GM08714 (cell line): ENCODE measurements around the gene LCNL1.

Experiments used
- H3K4me3 ChIP-seq: fragments of 200-500 bp; sonication (Bioruptor generic); 2 replicates; pipeline ENCODE4 v1.5.1; 2014; ENCODE audit warnings: mild to moderate bottlenecking, low read length, inconsistent platforms
- ZNF274 ChIP-seq: IDR thresholded peaks from 2 replicates; pipeline ENCODE4 v1.6.1; 2012; ENCODE audit warnings: mild to moderate bottlenecking, low read depth, low read length

LCNL1 gene

GRCh38 chr9:136943291-136944211, 39.2 kb upstream of the LCNL1 start:
- peak overlapping the region; percentile 84 for H3K4me3 ChIP-seq
- no peak for TF ChIP-seq ZNF274

GRCh38 chr9:136944212-136944518, 38.6 kb upstream of the LCNL1 start:
- H3K4me3 ChIP-seq, result peak overlapping the region; percentile 84
- no peak for TF ChIP-seq ZNF274

DNA sequence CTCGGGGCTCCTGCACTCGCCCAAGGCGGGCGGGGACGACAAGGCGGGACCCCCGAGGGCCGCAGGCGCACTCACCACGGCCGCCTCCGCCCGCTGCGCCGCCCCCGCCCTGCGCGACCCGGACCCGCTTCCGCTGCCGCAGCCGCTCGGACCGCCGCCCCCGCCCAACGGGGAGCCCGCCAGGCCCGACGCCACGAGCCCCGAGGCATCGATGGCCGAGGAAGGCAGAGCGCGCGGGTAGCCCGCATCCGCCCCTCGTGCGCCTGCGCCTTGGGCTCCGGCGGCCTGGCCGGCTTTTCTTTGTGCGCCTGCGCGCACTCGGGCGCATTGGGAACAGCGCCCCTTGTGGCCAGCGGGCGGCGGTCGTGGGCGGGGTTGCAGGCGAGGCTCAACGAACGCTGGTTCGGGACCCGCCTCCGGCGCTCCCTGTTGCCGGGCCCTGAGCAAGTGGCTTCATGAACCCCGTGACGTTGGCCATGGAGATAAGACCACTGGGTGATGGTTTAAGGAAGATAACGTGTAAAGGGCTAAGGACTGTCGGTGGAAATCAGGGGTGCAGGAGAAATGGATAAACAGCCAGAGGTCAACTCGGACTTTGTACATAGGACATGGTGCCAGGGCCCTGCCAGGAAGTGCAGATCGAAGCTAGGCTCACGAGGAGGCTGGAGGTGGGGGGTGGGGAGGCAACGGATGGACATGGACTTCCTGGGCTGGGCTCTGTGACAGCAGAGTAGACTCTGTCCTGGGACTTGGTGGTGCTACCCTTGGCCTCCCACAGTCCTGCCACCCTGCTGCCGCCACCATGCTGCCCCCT, 38.1 kb upstream of the LCNL1 start, which contains the start of the genes C8G and FBXW5:
Gene C8G (plus strand): TSS at position 725 of the 814 bp plus-strand sequence. CDS start 78 bp downstream, at position 803.
Gene FBXW5 (minus strand): TSS at position 220 of the 814 bp plus-strand sequence. CDS start 655 bp downstream, outside the sequence.
- peak within 1 kb of the TSS; percentile 84 for H3K4me3 ChIP-seq
- no peak for TF ChIP-seq ZNF274

- no peak for TF ChIP-seq ZNF274
- no peak overlapping the region for H3K4me3 ChIP-seq
Observed at GRCh38 chr9:136945333-136946227, 37.2 kb upstream of the LCNL1 start.

GRCh38 chr9:136946228-136947027, 36.4 kb upstream of the LCNL1 start:
- TF ChIP-seq ZNF274, result no peak
- H3K4me3 ChIP-seq, result no peak overlapping the region

DNA sequence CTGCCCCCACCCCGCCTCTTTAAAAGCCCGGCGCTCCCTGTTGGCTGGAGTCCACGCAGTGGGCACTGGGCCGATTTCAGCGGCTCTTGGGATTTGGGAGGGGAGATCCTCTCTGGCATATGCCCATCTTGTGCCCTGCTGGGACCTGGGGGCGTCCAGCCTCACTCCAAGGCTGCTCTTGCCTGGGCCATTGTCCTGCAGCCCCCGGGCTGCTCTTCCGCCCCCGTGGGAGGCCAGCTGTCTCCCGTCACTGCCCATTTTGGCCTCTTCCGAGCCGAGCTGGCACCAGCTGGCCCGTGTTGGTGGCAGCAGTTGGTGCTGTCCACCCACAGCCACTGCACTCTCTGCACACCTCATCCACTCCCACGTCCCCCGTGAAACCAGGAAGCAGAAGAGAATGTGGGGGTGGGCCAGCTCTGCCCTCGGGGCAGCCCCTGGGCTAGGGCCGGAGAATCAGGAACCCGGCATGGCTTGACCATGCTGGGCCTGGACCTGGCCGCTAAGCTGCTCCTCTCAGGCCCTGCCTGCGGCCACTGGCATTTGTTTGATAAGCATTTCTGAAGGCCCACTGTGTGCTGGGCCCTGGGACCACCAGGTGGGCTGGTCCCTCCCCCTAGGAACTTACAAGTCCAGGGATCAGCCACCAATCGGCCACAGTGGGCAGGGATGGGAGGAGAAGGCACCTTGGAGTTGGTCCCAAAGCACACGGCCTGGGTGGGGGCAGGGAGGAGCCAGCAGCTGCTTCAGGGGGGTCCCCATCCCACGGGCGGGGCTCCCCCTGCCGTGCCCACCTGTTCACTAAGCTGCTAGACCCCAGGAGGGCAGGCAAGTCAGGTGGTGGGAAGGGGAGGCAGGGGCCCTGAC, 35.5 kb upstream of the LCNL1 start:
- H3K4me3 ChIP-seq, result no peak overlapping the region
- TF ChIP-seq ZNF274, result no peak

GRCh38 chr9:136947955-136948510, 34.8 kb upstream of the LCNL1 start:
- no peak overlapping the region for H3K4me3 ChIP-seq
- TF ChIP-seq ZNF274, result no peak

- H3K4me3 ChIP-seq, result peak overlapping the region; percentile 45; the same call in 1 of the 2 replicates
- no peak for TF ChIP-seq ZNF274
Observed at GRCh38 chr9:136949239-136949816, 33.5 kb upstream of the LCNL1 start.

DNA sequence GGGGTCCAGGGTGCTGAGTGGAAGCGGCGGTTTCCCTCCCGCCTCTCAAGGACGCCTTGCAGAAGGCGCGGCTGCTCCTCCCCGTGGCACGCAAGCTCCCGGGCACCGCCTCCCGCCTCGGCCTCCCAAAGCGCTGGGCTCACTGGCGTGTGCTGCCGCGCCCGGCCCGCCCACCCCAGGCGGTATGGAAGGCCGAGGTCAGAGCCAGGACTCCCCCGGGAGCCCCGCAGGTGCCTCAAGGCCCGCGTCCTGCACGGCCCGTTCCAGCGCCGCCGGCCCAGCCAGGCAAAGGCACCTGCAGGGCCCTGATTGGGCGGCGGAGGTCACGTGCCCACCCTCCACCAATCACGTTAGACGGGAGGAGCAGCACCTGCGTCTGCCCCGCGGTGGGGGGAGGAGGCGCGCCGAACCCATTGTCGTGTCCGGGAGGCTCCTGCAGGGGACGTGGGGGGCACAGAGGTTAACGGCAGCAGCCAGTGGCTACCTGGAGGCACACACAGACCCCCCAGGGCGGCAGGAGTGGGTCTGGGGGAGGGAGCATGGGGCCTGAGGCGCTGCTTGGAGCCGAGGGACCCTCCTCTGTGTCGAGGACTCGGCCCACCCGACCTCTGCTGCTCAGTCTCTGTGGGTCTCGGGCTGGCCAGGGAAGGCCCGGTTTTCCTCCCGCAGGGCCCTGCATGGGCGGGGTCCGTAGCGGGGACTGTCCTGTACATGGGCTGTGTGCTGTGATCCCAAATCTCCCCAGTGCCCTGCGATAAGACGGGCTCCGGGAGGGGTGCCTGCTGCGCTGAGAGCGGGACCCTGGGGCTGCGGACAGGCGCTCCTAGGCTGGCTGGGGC, 32.8 kb upstream of the LCNL1 start:
- peak overlapping the region; percentile 45; the same call in 1 of the 2 replicates for H3K4me3 ChIP-seq
- TF ChIP-seq ZNF274, result no peak

- H3K4me3 ChIP-seq, result peak overlapping the region; percentile 45; the same call in 1 of the 2 replicates
- TF ChIP-seq ZNF274, result no peak
Observed at GRCh38 chr9:136950656-136951276, 32.0 kb upstream of the LCNL1 start.
